Stimulated activated CD8-positive, alpha-beta memory T cell treated with anti-CD3 and anti-CD28 coated beads, Interleukin-4, amount 100 ng/mL, for 4 hours (primary cell): ENCODE results near the gene PPP2R2D.

Experiments used
- DNase-seq, 2 donors: peaks; one replicate each; pipeline ENCODE4 v3.0.0-alpha.2; 2020; ENCODE audit warnings: low read depth in 2 of 2, low spot score in 1 of 2

Gene PPP2R2D

GRCh38 chr10:131926743-131927595 lies 26.2 kb downstream of the PPP2R2D start:
- DNase-seq: no peak

- DNase-seq: peak in 1 of 2 donors; percentile 28
Observed at GRCh38 chr10:131928248-131929095, 27.7 kb downstream of the PPP2R2D start.

GRCh38 chr10:131929122-131929845 lies 28.5 kb downstream of the PPP2R2D start:
- no peak for DNase-seq

GRCh38 chr10:131930150-131930549 lies 29.3 kb downstream of the PPP2R2D start:
- no peak for DNase-seq

- DNase-seq: no peak
Observed at GRCh38 chr10:131930586-131931330, 29.9 kb downstream of the PPP2R2D start.

GRCh38 chr10:131931981-131932380 lies 31.2 kb downstream of the PPP2R2D start:
- DNase-seq: no peak

- DNase-seq: no peak
Observed at GRCh38 chr10:131933016-131933695, 32.3 kb downstream of the PPP2R2D start.

- DNase-seq: no peak
Observed at GRCh38 chr10:131933696-131934086, 32.9 kb downstream of the PPP2R2D start.

GRCh38 chr10:131934769-131935168 lies 34.0 kb downstream of the PPP2R2D start:
- no peak for DNase-seq

- no peak for DNase-seq
Observed at GRCh38 chr10:131935260-131935659, 34.5 kb downstream of the PPP2R2D start.

- DNase-seq: no peak
Observed at GRCh38 chr10:131936294-131936693, 35.5 kb downstream of the PPP2R2D start.

GRCh38 chr10:131936736-131937135 lies 35.9 kb downstream of the PPP2R2D start:
- DNase-seq: no peak

GRCh38 chr10:131937836-131938235 lies 37.0 kb downstream of the PPP2R2D start:
- no peak for DNase-seq

- DNase-seq: no peak
Observed at GRCh38 chr10:131938681-131939080, 37.9 kb downstream of the PPP2R2D start.

- no peak for DNase-seq
Observed at GRCh38 chr10:131942455-131942854, 41.6 kb downstream of the PPP2R2D start.

- no peak for DNase-seq
Observed at GRCh38 chr10:131943021-131943814, 42.4 kb downstream of the PPP2R2D start.

GRCh38 chr10:131944412-131944811 lies 43.6 kb downstream of the PPP2R2D start:
- no peak for DNase-seq

- DNase-seq: no peak
Observed at GRCh38 chr10:131944976-131945695, 44.3 kb downstream of the PPP2R2D start.

- DNase-seq: no peak
Observed at GRCh38 chr10:131946321-131946751, 45.5 kb downstream of the PPP2R2D start.
